GM12873 (cell line): Measurements from ENCODE around the gene NOP53.

Experiments
- TF ChIP-seq, protein P1 (sequence below): IDR thresholded peaks from 2 replicates; pipeline ENCODE4 v1.5.1; 2012; ENCODE audit warnings: low read depth, mild to moderate bottlenecking, moderate library complexity, low read length, control low read depth; ENCODE audit not compliant: insufficient read depth; ENCODE audit errors: missing control alignments

Gene NOP53

DNA sequence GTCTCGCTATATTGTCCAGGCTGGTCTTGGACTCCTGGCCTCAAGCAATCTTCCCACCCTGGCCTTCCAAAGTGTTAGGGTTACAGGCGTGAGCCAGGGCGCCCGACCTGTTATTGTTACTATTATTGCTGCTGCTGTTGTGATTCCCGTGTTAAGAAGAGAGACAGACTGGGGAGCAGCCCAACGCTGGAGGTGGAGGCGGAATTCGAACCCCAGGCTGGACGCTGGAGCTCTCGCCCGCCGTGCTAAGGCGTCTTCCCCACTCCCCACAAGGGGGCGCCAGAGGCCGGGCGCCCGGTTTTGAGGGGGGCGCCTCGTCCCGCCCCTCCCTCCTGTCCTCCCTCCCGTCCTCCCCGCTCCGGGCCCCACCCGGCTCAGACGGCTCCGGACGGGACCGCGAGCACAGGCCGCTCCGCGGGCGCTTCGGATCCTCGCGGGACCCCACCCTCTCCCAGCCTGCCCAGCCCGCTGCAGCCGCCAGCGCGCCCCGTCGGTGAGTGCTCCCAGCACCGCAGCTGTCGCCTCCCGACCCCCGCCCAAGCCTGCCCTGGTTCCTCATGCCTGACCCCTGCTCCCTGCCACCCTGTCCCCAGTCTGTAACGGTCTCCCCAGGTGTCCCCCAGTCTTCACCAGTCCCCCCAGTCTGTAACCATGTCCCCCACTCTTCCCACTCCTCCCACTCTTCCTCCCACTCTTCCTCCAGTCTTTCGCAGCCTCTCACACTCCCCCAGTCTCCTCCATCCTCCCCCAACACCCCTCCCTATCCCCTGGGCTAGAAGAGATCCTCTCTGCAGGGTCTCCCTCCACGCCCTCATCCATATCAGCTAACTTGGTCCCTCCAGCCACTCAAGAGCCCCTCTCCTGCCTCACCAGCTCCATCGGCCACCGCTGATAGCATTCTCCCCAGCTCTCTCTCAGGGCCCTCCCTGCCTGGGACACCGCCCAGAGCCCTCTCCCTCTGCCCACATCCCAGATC, 32.0 kb upstream of the NOP53 start, which contains the start of gene EHD2:
TSS of gene EHD2 (plus strand) at position 377 of the 976 bp plus-strand sequence. CDS start 3,191 bp downstream, outside the sequence.
- TF ChIP-seq, protein P1, sequence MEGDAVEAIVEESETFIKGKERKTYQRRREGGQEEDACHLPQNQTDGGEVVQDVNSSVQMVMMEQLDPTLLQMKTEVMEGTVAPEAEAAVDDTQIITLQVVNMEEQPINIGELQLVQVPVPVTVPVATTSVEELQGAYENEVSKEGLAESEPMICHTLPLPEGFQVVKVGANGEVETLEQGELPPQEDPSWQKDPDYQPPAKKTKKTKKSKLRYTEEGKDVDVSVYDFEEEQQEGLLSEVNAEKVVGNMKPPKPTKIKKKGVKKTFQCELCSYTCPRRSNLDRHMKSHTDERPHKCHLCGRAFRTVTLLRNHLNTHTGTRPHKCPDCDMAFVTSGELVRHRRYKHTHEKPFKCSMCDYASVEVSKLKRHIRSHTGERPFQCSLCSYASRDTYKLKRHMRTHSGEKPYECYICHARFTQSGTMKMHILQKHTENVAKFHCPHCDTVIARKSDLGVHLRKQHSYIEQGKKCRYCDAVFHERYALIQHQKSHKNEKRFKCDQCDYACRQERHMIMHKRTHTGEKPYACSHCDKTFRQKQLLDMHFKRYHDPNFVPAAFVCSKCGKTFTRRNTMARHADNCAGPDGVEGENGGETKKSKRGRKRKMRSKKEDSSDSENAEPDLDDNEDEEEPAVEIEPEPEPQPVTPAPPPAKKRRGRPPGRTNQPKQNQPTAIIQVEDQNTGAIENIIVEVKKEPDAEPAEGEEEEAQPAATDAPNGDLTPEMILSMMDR = peak; percentile 84

DNA sequence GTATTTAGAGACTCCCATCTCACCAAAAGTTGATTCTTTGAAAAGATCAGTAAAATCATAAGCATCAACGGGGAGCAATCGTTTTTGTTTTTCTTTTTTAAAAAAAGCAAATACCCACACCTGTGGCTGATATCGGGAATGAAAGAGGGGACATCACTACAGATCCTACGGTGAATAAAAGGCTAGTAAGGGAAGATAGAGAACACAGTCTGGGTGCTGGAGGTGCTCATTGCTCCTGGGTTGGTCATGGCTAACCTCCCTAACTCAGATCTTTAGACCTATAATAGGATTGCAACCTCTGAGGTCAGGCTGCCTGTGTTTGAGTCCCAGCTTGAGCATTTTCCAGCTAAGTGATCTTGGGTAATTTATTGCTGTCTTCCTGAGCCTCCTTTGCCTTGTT, 31.0 kb upstream of the NOP53 start:
- TF ChIP-seq, protein P1 = no peak

DNA sequence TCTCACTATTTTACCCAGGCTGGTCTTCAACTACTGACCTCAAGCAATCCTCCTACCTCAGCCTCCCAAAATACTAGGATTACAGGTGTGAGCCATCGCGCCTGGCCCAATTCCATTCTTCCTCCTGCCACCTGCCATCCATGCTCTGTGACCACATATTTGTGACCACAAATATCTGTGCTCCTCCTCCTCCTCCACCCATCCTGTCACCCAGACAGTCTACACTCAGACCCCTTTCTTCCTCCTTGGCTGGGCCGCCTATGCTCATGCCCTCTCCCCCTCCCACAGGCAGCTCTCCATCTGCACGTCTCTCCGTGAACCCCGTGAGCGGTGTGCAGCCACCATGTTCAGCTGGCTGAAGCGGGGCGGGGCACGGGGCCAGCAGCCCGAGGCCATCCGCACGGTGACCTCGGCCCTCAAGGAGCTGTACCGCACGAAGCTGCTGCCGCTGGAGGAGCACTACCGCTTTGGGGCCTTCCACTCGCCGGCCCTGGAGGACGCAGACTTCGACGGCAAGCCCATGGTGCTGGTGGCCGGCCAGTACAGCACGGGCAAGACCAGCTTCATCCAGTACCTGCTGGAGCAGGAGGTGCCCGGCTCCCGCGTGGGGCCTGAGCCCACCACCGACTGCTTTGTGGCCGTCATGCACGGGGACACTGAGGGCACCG, 28.9 kb upstream of the NOP53 start:
- TF ChIP-seq, protein P1 = no peak

DNA sequence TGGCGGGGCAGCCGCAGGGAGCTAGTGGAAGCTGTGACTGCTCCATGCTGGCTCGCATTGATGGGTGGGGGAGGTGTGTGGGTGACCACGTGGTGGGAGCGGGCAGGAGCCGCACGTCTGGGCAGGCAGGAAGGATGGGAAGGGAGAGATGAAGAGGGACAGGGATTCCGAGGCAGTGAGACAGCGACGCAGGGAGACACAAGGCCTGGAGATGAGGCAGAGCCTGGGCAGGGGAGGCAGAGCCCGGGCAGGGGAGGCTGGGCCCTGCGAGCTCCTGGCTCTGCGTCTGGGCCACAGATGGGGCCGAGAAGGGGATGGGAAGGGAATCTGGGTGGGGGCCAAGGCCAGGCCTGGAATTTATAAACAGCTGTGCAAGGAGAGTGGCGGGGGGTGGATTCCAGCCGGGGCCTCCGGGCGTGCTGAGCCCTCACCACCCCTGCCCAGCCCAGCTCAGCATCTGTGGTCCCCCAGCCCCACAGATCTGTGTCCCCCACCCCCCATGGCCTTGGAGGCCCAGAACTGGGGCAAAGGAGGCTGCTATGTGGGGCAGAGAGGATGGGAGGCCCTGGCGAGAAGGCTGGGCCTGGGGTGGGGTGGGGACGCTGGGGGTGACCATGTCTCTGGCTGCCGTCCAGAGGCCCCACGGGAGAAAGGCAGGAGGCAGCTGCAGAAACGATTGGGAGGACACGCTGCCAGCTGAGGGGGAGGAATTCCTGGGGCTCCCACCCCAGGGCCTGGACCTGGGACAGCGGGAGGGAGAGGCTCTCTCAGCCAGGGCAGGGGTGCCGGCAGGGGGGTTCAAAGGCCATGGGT, 26.1 kb upstream of the NOP53 start:
- TF ChIP-seq, protein P1 = no peak

DNA sequence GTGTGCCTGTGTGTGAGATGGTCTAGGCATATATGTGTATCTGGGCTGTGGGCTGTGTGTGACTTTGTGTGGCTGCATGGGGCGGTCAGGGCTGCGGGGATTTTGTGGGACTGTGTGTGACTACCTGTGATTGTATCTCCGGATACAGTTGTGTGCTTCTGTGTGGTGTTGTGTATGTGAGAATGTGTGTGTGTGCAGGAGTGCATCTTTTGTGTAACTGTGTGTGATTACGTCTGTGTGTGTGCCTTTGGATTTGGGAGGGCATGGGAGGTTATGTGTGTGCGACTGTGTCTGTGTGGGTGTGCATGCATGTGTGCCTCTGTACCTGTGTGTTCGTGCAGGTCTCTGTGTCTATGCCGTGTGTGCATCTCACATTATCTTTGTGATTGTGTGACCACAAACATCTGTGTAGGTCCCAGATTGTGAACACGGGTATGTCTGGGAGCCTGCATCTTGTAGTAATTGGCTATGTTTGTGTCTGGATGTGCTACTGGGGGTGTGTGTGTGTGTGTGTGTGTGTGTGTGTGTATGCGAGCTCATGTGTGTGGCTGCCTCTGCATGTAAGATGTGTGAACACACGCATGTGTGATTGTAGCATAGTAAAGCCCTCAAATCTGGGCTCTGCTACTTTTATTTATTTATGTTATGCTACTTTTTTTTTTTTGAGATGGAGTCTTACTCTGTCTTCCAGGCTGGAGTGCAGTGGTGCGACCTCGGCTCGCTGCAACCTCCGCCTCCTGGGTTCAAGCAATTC, 24.5 kb upstream of the NOP53 start:
- TF ChIP-seq, protein P1 = no peak

DNA sequence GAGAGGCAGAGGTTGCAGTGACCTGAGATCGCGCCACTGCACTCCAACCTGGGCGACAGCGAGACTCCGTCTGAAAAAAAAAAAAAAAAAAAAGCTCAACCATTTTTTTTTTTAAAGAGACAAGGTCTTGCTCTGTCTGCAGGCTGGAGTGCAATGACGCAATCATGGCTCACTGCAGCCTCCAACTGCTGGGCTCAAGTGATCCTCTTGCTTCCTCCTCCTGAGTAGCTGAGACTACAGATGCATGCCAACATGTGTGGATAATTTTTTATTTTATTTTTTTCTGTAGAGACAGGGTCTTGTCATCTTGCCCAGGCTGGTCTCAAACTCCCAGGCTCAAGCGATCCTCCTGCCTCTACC, 21.8 kb upstream of the NOP53 start:
- TF ChIP-seq, protein P1 = no peak
